VCaP (cell line): ENCODE data around the gene SLC7A9.

Experiments used
- H3K27ac ChIP-seq: fragments of 450-650 bp; 2 replicates; pipeline ENCODE4 v1.5.1; 2017
- TF ChIP-seq, protein P1 (sequence below): fragments of 450-650 bp; conservative IDR thresholded peaks from 2 replicates; pipeline ENCODE4 v1.5.1; 2017; ENCODE audit warnings: mild to moderate bottlenecking, moderate library complexity

The SLC7A9 gene

DNA sequence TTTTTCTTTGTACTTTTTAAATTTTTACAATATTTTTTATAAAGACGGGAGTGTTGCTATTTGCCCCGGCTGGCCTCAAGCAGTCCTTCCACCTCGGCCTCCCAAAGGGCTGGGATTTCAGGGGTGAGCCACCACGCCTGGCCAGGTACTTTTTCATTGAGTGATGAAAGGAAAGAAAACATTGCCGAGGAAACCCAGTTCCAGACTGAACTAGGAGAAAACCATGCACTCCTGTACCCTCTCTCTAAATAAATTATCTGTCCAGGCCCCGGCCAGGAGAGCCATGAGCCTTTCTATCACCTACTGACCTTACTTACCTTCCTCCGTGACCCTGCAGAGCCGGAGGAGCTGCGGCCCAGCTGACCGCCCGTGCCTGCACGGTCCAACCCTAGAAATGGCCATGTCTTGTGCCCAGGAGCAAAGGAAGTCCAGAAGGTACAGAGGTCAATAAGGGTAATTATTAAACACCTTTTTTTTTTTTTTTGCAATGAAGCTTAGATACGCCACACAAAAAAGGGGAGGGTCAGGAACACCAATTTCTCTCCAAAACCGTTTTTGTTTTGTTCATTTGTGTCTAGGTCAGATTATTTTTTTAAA lies at the start of gene SLC7A9:
Gene SLC7A9, minus strand, starts transcription at position 399 of the 597 bp plus-strand sequence. CDS start 1,233 bp downstream, outside the sequence.
- no peak within 1 kb of the TSS for H3K27ac ChIP-seq
- TF ChIP-seq, protein P1, sequence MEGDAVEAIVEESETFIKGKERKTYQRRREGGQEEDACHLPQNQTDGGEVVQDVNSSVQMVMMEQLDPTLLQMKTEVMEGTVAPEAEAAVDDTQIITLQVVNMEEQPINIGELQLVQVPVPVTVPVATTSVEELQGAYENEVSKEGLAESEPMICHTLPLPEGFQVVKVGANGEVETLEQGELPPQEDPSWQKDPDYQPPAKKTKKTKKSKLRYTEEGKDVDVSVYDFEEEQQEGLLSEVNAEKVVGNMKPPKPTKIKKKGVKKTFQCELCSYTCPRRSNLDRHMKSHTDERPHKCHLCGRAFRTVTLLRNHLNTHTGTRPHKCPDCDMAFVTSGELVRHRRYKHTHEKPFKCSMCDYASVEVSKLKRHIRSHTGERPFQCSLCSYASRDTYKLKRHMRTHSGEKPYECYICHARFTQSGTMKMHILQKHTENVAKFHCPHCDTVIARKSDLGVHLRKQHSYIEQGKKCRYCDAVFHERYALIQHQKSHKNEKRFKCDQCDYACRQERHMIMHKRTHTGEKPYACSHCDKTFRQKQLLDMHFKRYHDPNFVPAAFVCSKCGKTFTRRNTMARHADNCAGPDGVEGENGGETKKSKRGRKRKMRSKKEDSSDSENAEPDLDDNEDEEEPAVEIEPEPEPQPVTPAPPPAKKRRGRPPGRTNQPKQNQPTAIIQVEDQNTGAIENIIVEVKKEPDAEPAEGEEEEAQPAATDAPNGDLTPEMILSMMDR, result no peak

DNA sequence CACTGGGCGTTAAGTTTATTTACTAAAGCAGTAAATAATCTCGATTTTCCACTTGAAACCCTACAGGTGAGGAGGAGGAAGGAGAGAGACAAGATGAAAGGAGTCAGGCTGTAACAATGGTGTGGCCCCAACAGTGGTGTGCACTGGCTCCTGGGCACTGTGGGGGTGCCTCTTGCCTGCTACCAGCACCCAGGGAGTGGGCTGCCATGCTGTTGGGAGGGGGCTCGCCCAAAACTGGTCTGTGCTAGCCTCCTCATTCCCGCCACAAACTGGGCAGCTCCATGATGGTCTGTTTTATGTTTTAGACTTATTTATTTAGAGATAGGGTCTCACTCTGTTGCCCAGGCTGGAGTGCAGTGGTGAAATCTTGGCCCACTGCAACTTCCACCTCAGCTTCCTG lies 49.8 kb upstream of the SLC7A9 start:
- H3K27ac ChIP-seq, result no peak overlapping the region
- TF ChIP-seq, protein P1, result no peak

DNA sequence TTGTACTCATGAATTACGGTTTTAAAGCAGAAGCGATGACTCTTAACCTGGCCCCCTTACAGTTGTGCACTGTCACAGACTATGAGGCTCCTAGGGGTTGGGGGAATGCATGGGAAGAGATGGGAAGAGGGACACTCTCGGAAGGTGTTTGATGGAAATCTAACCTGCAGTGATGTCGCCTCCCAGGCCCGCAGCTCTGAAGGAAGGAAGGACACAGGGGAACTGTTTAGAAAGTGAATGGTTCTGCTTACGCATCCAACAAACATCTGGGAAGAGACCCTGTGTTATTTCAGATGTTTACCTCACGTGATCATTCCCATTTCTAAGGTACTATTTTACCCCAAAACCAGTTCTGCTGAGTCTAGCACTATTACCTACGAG lies 48.0 kb upstream of the SLC7A9 start:
- no peak overlapping the region for H3K27ac ChIP-seq
- TF ChIP-seq, protein P1, result no peak

DNA sequence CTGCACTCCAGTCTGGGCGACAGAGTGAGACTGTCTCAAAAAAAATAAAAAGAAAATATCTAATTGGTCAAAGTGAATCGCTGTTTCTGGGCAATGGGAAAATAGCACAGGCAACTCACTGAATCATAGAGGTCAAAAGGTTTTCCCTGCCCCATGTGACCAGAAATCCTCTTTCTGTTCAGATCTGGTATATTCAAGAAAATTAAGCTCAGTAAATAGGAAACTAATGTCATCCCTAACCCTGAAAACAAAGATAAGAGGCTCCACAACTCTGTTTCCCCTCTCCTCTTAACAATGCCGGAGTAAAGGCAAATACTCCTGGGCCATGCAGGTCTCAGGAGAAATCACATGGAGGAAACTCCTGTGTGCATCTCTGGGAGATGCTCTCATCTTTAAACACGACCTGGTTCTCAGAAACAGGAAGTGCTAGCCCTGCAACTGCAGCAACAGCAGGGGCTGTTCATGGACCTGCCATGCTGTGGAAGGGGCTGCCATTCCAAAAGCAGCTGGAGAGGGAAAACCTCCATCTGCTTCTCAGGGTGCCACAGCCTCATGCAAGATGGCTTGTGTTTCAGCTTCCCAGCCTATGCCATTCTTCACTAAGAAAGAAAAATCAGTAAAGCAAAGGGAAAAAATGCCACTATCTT lies 47.5 kb upstream of the SLC7A9 start:
- TF ChIP-seq, protein P1, result no peak
- no peak overlapping the region for H3K27ac ChIP-seq

DNA sequence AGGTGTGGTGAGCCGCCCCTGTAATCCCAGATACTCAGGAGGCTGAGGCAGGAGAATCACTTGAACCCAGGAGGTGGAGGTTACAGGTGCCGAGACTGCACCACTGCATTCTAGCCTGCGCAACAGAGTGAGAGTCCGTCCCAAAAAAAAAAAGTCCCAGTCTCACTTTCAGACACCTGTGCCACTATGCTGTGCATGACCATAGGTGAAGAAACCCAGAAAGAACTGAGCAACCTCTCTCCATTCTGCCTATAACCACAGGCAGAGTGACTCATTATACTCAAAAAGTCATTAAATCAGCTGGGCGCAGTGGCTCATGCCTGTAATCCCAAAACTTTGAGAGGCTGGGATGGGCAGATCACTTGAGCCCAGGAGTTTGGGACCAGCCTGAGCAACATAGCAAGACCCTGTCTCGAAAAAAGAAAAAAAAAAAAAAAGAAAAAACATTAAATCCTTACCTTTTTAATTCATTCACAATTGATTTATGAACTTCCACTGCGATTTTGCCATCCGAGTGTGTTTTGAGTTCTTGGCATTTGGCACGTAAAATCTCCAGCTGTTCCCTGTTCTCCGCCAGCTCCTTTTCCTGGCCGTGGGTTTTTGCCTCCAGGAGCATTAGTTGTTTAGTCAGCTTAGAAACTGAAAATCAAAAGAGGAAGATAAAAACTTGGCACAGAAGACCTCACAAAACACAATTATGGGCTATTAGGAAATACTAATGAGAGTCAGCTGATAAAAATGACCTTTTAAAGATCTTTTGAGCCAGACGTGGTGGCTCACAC lies 45.5 kb upstream of the SLC7A9 start:
- H3K27ac ChIP-seq, result no peak overlapping the region
- TF ChIP-seq, protein P1, result no peak

DNA sequence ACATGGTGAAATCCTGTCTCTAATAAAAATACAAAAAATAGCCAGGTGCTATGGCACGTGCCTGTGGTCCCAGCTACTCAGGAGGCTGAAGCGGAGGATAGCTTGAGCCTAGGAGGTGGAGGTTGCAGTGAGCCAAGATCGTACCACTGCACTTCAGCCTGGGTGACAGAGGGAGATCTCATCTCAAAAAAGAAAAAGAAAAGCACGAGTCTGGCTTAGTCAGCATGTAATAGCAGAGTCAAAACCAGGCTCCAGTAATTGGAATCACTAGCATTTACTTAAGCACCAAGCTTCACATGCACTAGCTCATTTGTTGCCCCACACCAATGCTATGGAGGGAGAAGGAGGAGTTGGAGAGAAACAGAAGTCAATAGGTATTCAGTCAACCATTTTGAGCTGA lies 41.9 kb upstream of the SLC7A9 start:
- H3K27ac ChIP-seq, result peak overlapping the region; percentile 76
- TF ChIP-seq, protein P1, result no peak

DNA sequence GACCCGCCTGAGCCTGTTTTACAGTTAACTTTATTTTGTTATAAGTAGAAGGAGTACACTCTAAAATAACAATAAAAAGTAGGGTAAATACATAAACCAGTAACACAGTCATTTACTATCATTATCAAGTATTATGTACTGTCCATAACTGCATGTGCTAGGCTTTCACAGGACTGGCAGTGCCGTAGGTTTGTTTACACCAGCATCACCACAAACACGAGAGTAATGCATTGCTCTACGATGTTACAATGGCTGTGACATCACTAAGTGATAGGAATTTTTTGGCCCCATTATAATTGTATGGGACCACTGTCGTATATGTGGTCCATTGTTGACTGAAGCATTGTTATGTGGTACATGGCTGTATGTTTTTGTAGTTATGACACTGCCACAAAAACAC lies 41.3 kb upstream of the SLC7A9 start:
- TF ChIP-seq, protein P1, result no peak
- H3K27ac ChIP-seq, result peak overlapping the region; percentile 76
